Measurements from ENCODE around the gene PDE4C.
A peak's percentile ranks its signal among the peaks of the same experiment; 100 is the strongest.
"Not testable (repeated sequence)": the region's sequence is repeated elsewhere in the genome, so short reads cannot be mapped to it uniquely, and the experiment has no call there.

The PDE4C gene

GRCh38 chr19:18219911-18220631 is 6.2 kb downstream of the PDE4C start:
- peak overlapping the region; percentile 21; the same call in 1 of the 2 replicates for H3K27ac ChIP-seq
- TF ChIP-seq, protein P1, sequence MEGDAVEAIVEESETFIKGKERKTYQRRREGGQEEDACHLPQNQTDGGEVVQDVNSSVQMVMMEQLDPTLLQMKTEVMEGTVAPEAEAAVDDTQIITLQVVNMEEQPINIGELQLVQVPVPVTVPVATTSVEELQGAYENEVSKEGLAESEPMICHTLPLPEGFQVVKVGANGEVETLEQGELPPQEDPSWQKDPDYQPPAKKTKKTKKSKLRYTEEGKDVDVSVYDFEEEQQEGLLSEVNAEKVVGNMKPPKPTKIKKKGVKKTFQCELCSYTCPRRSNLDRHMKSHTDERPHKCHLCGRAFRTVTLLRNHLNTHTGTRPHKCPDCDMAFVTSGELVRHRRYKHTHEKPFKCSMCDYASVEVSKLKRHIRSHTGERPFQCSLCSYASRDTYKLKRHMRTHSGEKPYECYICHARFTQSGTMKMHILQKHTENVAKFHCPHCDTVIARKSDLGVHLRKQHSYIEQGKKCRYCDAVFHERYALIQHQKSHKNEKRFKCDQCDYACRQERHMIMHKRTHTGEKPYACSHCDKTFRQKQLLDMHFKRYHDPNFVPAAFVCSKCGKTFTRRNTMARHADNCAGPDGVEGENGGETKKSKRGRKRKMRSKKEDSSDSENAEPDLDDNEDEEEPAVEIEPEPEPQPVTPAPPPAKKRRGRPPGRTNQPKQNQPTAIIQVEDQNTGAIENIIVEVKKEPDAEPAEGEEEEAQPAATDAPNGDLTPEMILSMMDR (conservative IDR thresholded peaks at IDR 0.05): no peak

- TF ChIP-seq, protein P1 (conservative IDR thresholded peaks at IDR 0.05): no peak
- no peak overlapping the region for H3K27ac ChIP-seq
Measured at GRCh38 chr19:18218600-18218999, 7.6 kb downstream of the PDE4C start.

GRCh38 chr19:18218159-18218558 is 8.1 kb downstream of the PDE4C start:
- no peak overlapping the region for H3K27ac ChIP-seq
- TF ChIP-seq, protein P1 (conservative IDR thresholded peaks at IDR 0.05): no peak

DNA sequence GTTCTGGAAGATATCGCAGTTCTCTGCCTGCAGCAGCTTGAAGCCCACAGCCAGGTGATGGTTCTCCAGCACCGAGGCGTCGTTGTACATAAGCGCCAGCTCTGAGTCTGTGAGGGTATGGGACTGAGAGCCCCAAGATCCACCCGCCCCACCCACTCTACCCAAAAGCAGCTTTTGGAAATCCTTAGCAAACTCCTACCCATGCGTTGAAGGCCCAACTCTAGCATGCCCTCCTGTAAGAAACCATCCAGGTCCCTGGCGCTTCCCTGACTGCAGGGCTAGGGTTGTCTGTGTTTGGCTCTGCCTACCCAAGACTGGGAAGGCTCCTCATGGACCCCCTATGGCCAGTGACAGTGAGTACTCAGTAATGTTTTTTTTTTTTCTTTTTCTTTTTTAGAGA is 9.4 kb downstream of the PDE4C start:
- TF ChIP-seq, protein P1 (conservative IDR thresholded peaks at IDR 0.05): no peak
- H3K27ac ChIP-seq: no peak overlapping the region

GRCh38 chr19:18214779-18215433 is 11.3 kb downstream of the PDE4C start:
- TF ChIP-seq, protein P1 (conservative IDR thresholded peaks at IDR 0.05): no peak
- no peak overlapping the region for H3K27ac ChIP-seq

- H3K27ac ChIP-seq: no peak overlapping the region
- TF ChIP-seq, protein P1 (conservative IDR thresholded peaks at IDR 0.05): no peak
Measured at GRCh38 chr19:18211683-18212082, 14.6 kb downstream of the PDE4C start.

GRCh38 chr19:18209912-18210311 is 16.3 kb downstream of the PDE4C start:
- not testable (repeated sequence) for H3K27ac ChIP-seq
